ENCODE measurements around the gene GRAMD1B.

DNA sequence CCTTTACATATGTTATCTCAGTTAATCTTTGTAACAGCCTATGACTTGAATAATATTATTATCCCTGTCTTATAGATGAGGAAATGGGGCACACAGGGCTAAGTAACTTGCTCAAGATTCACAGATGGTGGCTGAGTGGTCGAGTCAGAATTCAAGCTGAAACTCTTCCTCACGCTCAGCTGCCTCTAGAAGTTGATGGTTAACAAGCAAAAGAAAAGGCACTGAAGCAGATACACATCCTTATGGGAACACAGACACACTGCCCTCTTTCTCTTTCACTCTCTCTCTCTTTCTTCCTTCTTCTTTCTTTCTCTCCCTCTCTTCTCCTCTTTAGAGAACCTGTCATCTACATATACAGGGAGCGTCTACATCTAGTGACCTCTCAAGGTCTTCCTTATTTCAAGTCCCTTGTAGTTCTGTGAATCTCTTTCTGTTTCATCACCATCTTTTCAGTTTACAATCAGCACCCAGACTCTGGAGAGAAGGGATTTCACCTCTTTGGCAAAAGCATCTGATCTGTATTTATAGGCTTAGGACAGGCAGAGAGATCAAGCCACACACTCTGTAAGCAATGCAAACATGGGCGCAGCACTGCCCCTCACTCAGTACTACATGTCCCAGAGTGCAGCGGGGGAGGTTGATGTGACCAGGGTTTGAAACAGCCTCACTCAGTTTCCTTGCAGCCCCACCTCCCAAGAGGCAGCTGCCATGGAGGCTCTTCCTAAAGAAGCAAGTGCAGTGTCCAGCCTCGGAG, 75.7 kb downstream of the GRAMD1B start:
- TF ChIP-seq, protein P1, sequence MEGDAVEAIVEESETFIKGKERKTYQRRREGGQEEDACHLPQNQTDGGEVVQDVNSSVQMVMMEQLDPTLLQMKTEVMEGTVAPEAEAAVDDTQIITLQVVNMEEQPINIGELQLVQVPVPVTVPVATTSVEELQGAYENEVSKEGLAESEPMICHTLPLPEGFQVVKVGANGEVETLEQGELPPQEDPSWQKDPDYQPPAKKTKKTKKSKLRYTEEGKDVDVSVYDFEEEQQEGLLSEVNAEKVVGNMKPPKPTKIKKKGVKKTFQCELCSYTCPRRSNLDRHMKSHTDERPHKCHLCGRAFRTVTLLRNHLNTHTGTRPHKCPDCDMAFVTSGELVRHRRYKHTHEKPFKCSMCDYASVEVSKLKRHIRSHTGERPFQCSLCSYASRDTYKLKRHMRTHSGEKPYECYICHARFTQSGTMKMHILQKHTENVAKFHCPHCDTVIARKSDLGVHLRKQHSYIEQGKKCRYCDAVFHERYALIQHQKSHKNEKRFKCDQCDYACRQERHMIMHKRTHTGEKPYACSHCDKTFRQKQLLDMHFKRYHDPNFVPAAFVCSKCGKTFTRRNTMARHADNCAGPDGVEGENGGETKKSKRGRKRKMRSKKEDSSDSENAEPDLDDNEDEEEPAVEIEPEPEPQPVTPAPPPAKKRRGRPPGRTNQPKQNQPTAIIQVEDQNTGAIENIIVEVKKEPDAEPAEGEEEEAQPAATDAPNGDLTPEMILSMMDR (IDR thresholded peaks at IDR 0.05): no peak
- TF ChIP-seq POLR2A (IDR thresholded peaks at IDR 0.05) (no peak), EP300 (IDR thresholded peaks at IDR 0.05) (no peak), POLR2AphosphoS5 (IDR thresholded peaks at IDR 0.05) (no peak)
